Mesenchymal stem cell (in vitro differentiated cells and primary cell): Measurements from ENCODE around the gene CTXN3.

Experiments
- DNase-seq: peaks from one replicate; pipeline ENCODE4 v3.0.0-alpha.2; 2013
- H2AFZ ChIP-seq: one replicate; pipeline ENCODE4 v1.6.1; 2013; ENCODE audit warnings: low read depth, mild to moderate bottlenecking, control low read depth, inconsistent platforms, low read length, moderate library complexity
- H2AK5ac ChIP-seq: 2 replicates; pipeline ENCODE4 v1.6.1; 2013; ENCODE audit warnings: low read length, moderate library complexity, mild to moderate bottlenecking, inconsistent platforms; ENCODE audit not compliant: severe bottlenecking
- H2BK120ac ChIP-seq: one replicate; pipeline ENCODE4 v1.6.1; 2013; ENCODE audit warnings: low read depth, mild to moderate bottlenecking, inconsistent platforms, low read length, moderate library complexity
- H2BK12ac ChIP-seq, 2 experiments: one replicate each; pipeline ENCODE4 v1.6.1; 2013; ENCODE audit warnings: inconsistent platforms in 2 of 2, low read length in 2 of 2, mild to moderate bottlenecking in 2 of 2, moderate library complexity in 2 of 2, control low read depth in 1 of 2
- H2BK15ac ChIP-seq: one replicate; pipeline ENCODE4 v1.6.1; 2013; ENCODE audit warnings: mild to moderate bottlenecking, low read depth, inconsistent platforms; ENCODE audit not compliant: poor library complexity, severe bottlenecking
- H2BK5ac ChIP-seq: 2 replicates; pipeline ENCODE4 v1.6.1; 2013; ENCODE audit warnings: low read depth, mild to moderate bottlenecking, low read length, control low read depth, inconsistent platforms; ENCODE audit not compliant: poor library complexity, severe bottlenecking
- H3K14ac ChIP-seq, 2 experiments: one replicate each; pipeline ENCODE4 v1.6.1; 2013; ENCODE audit warnings: inconsistent platforms in 2 of 2, low read length in 2 of 2, control low read depth in 1 of 2, mild to moderate bottlenecking in 1 of 2, moderate library complexity in 1 of 2
- H3K18ac ChIP-seq, 2 experiments: one replicate each; pipeline ENCODE4 v1.6.1; 2013; ENCODE audit warnings: inconsistent platforms in 2 of 2, low read length in 2 of 2, control low read depth in 1 of 2, low read depth in 1 of 2, mild to moderate bottlenecking in 1 of 2
- H3K23ac ChIP-seq, 2 experiments: one replicate each; pipeline ENCODE4 v1.6.1; 2013; ENCODE audit warnings: inconsistent platforms in 2 of 2, low read length in 2 of 2, mild to moderate bottlenecking in 2 of 2, moderate library complexity in 2 of 2, control low read depth in 1 of 2
- H3K27ac ChIP-seq: 2 replicates; pipeline ENCODE4 v1.5.1; 2013; ENCODE audit warnings: mild to moderate bottlenecking, moderate library complexity, low read length, control low read depth, inconsistent platforms; ENCODE audit not compliant: poor library complexity, severe bottlenecking
- H3K27me3 ChIP-seq, 2 experiments: 2 replicates each; pipeline versions ENCODE4 v1.6.1 to v1.7.0; 2013; ENCODE audit warnings: low read length in 2 of 2, mild to moderate bottlenecking in 2 of 2, moderate library complexity in 2 of 2, control low read depth in 1 of 2, inconsistent platforms in 1 of 2; ENCODE audit not compliant: control insufficient read depth in 1 of 2, insufficient read depth in 1 of 2
- H3K36me3 ChIP-seq, 2 experiments: 2 replicates each; pipeline versions ENCODE4 v1.6.1 to v1.7.0; 2013; ENCODE audit warnings: low read length in 2 of 2, control low read depth in 1 of 2, inconsistent platforms in 1 of 2, low read depth in 1 of 2, mild to moderate bottlenecking in 1 of 2; ENCODE audit not compliant: insufficient read depth in 2 of 2, control insufficient read depth in 1 of 2
- H3K4ac ChIP-seq, 2 experiments: one replicate each; pipeline ENCODE4 v1.6.1; 2013; ENCODE audit warnings: inconsistent platforms in 2 of 2, low read length in 2 of 2, mild to moderate bottlenecking in 2 of 2, moderate library complexity in 2 of 2, control low read depth in 1 of 2, low read depth in 1 of 2
- H3K4me1 ChIP-seq: 2 replicates; pipeline ENCODE4 v1.6.1; 2013; ENCODE audit warnings: low read depth, low read length, control low read depth; ENCODE audit not compliant: control insufficient read depth, insufficient read depth
- H3K4me2 ChIP-seq: 2 replicates; pipeline ENCODE4 v1.6.1; 2013; ENCODE audit warnings: low read length, mild to moderate bottlenecking, inconsistent platforms; ENCODE audit not compliant: poor library complexity, severe bottlenecking
- H3K4me3 ChIP-seq, 2 experiments: 2 replicates each; pipeline versions ENCODE4 v1.5.1 to v1.7.0; 2013; ENCODE audit warnings: low read length in 2 of 2, mild to moderate bottlenecking in 2 of 2, control low read depth in 1 of 2, low read depth in 1 of 2; ENCODE audit not compliant: insufficient read depth in 1 of 2
- H3K79me1 ChIP-seq: replicated peaks from 2 replicates; pipeline ENCODE4 v1.6.1; 2013; ENCODE audit warnings: mild to moderate bottlenecking, control low read depth, low read length, inconsistent platforms; ENCODE audit not compliant: poor library complexity, severe bottlenecking
- H3K9ac ChIP-seq: 2 replicates; pipeline ENCODE4 v1.7.0; 2013; ENCODE audit warnings: mild to moderate bottlenecking, low read length, moderate library complexity
- H3K9me3 ChIP-seq: 2 replicates; pipeline ENCODE4 v1.7.0; 2013; ENCODE audit warnings: mild to moderate bottlenecking, low read length; ENCODE audit not compliant: control insufficient read depth
- H4K8ac ChIP-seq: one replicate; pipeline ENCODE4 v1.6.1; 2013; ENCODE audit warnings: inconsistent platforms, mild to moderate bottlenecking, low read length, moderate library complexity
- H4K91ac ChIP-seq: one replicate; pipeline ENCODE4 v1.6.1; 2013; ENCODE audit warnings: mild to moderate bottlenecking, low read length, inconsistent platforms
- WGBS: methylation state at CpG from one replicate; pipeline ENCODE4 v1.1.7; 2013; ENCODE audit warnings: mixed read lengths; 5-methylcytosine and 5-hydroxymethylcytosine counted together

Gene CTXN3

GRCh38 chr5:127660047-127660733 is 11.3 kb downstream of the CTXN3 start:
- Histone ChIP-seq H3K27ac (no peak overlapping the region), H3K9ac (no peak overlapping the region), H2AK5ac (no peak overlapping the region), H3K4ac (no peak overlapping the region), H4K91ac (no peak overlapping the region), H3K27me3 (peaks cover 0 to 3% of the 10 kb centered on the region in 2 experiments), H2AFZ (no peak overlapping the region), H3K4me2 (no peak overlapping the region), H3K36me3 (no peaks in the 10 kb centered on the region), H3K18ac (peak overlapping the region in 1 of 2 experiments; percentile 74), H3K9me3 (no peaks in the 10 kb centered on the region), H2BK12ac (no peak overlapping the region), H4K8ac (no peak overlapping the region), H2BK15ac (no peak overlapping the region), H2BK5ac (no peak overlapping the region), H2BK120ac (no peak overlapping the region), H3K23ac (no peak overlapping the region), H3K4me3 (no peak overlapping the region), H3K79me1 (no peaks in the 10 kb centered on the region), H3K4me1 (no peaks in the 10 kb centered on the region), H3K14ac (no peak overlapping the region)
- DNase-seq = no peak
- WGBS = 88% methylated on average over 3 of the region's 3 CpGs

- WGBS = 96% methylated on average over 5 of the region's 5 CpGs
- Histone ChIP-seq H4K8ac (no peak overlapping the region), H2AFZ (no peak overlapping the region), H3K18ac (no peak overlapping the region), H3K79me1 (no peaks in the 10 kb centered on the region), H3K4me2 (no peak overlapping the region), H3K36me3 (no peaks in the 10 kb centered on the region), H3K9me3 (no peaks in the 10 kb centered on the region), H3K23ac (no peak overlapping the region), H3K9ac (no peak overlapping the region), H2BK5ac (no peak overlapping the region), H3K4me3 (no peak overlapping the region), H2BK15ac (no peak overlapping the region), H4K91ac (no peak overlapping the region), H2BK120ac (no peak overlapping the region), H2AK5ac (no peak overlapping the region), H3K4ac (no peak overlapping the region), H3K27me3 (no peaks in the 10 kb centered on the region), H3K4me1 (no peaks in the 10 kb centered on the region), H3K14ac (no peak overlapping the region), H2BK12ac (peak overlapping the region in 1 of 2 experiments; percentile 47), H3K27ac (no peak overlapping the region)
- no peak for DNase-seq
These were observed 15.2 kb downstream of the CTXN3 start for GRCh38 chr5:127664093-127664492.

GRCh38 chr5:127665641-127666040 is 16.8 kb downstream of the CTXN3 start:
- Histone ChIP-seq H2BK15ac (no peak overlapping the region), H3K9ac (no peak overlapping the region), H4K91ac (no peak overlapping the region), H3K27ac (no peak overlapping the region), H3K27me3 (no peaks in the 10 kb centered on the region), H3K4me1 (no peaks in the 10 kb centered on the region), H2BK5ac (no peak overlapping the region), H3K23ac (no peak overlapping the region), H3K18ac (no peak overlapping the region), H3K9me3 (no peaks in the 10 kb centered on the region), H4K8ac (no peak overlapping the region), H3K4me3 (no peak overlapping the region), H2BK120ac (no peak overlapping the region), H3K4ac (no peak overlapping the region), H3K36me3 (no peaks in the 10 kb centered on the region), H2AFZ (no peak overlapping the region), H2BK12ac (no peak overlapping the region), H2AK5ac (no peak overlapping the region), H3K79me1 (no peaks in the 10 kb centered on the region), H3K4me2 (no peak overlapping the region), H3K14ac (no peak overlapping the region)
- no peak for DNase-seq

- H2AFZ ChIP-seq = no peak overlapping the region
- H3K4me2 ChIP-seq = no peak overlapping the region
- no peak overlapping the region for H2BK12ac ChIP-seq
- peaks cover under 1% of the 10 kb centered on the region for H3K4me1 ChIP-seq
- no peak overlapping the region for H2BK15ac ChIP-seq
- H3K4ac ChIP-seq = no peak overlapping the region
- H4K91ac ChIP-seq = no peak overlapping the region
- no peaks in the 10 kb centered on the region for H3K36me3 ChIP-seq
- no peak overlapping the region for H4K8ac ChIP-seq
- no peak overlapping the region for H3K14ac ChIP-seq
- H3K4me3 ChIP-seq = no peak overlapping the region
- no peaks in the 10 kb centered on the region for H3K9me3 ChIP-seq
- no peak overlapping the region for H3K9ac ChIP-seq
- no peak overlapping the region for H2BK120ac ChIP-seq
- H3K79me1 ChIP-seq = no peaks in the 10 kb centered on the region
- H3K27me3 ChIP-seq = no peaks in the 10 kb centered on the region
- no peak overlapping the region for H3K23ac ChIP-seq
- no CpG with 5 or more reads among the region's 3 CpGs for WGBS
- H3K18ac ChIP-seq = no peak overlapping the region
- H2AK5ac ChIP-seq = no peak overlapping the region
- H3K27ac ChIP-seq = no peak overlapping the region
- H2BK5ac ChIP-seq = no peak overlapping the region
- DNase-seq = no peak
These were observed 17.3 kb downstream of the CTXN3 start for GRCh38 chr5:127666043-127666716.
